ENCODE measurements around the gene ATP1A2. TPM values are rescaled to one million over a fixed set of nuclear protein-coding genes. Genes with fewer than 3 reads are reported as not detected.

Gene ATP1A2
- total RNA-seq, 1 experiment from 2014 or later: 23.2 TPM

DNA sequence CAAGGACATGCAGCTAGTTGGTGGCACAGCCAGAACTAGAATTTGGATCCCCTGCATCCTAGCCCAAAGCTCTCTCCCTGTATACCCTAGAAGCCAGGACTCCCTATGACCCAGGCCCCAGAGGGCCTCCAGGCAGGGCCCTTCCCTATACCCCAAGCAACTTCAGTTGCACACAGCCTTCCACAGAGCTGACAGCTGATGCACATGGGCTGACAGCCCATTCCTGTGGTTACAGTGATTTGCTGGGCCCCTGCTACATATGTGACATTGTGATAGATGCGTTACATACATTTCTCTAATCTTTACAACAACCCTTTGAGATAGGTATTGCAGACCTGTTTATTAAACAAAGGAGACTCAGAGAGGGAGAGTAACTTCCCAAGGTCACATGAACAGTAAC lies 5.8 kb downstream of the ATP1A2 start:
- H3K4me1 Mint-ChIP-seq: peaks cover 35% of the 10 kb centered on the region
- ChIA-PET CTCF (no interaction called here), POLR2A (interaction anchor here (0.5 kb wide), 1 partner anchor 153 kb away, joined by 5 read pairs; no protein-coding TSS in a partner anchor)
- ATAC-seq (no peak), DNase-seq (ENCODE audit: low spot score) (no peak)
- H3K9me3 Mint-ChIP-seq: no peaks in the 10 kb centered on the region
- H3K27ac Mint-ChIP-seq: no peak overlapping the region
- no peak for TF ChIP-seq ZNF671 (CRISPR knock-in tag; IDR thresholded peaks at IDR 0.05)
- TF ChIP-seq GABPB1 (CRISPR knock-in tag; IDR thresholded peaks at IDR 0.05): no peak
- no peak for TF ChIP-seq CREB1 (CRISPR knock-in tag; IDR thresholded peaks at IDR 0.05)
- no peaks in the 10 kb centered on the region for H3K27me3 Mint-ChIP-seq (ENCODE audit: low read depth)
- H3K36me3 Mint-ChIP-seq: peaks cover 16% of the 10 kb centered on the region
- no peak overlapping the region for H3K4me3 Mint-ChIP-seq

DNA sequence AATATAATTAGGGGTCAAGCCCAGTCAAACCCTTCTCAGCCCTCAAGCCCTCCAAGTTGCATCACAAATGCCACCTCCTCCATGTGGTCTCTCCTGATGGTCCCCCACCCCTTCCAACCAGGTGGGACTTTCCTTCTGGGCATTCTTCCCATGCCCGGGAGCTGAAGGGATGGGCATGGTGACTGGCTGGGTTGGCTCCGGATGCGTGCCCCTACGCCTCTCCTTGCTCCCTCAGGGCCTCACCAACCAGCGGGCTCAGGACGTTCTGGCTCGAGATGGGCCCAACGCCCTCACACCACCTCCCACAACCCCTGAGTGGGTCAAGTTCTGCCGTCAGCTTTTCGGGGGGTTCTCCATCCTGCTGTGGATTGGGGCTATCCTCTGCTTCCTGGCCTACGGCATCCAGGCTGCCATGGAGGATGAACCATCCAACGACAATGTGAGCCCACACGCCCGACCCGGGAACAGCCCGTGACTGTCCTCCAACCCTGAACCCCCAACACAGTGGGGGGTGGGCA lies 7.5 kb downstream of the ATP1A2 start:
- ChIA-PET CTCF (interaction anchor here (0.8 to 1.6 kb wide), 4 partner anchors 19 to 37 kb away, joined by 4 to 7 read pairs (median 5); no protein-coding TSS in a partner anchor), POLR2A (no interaction called here)
- no peak overlapping the region for H3K4me3 Mint-ChIP-seq

DNA sequence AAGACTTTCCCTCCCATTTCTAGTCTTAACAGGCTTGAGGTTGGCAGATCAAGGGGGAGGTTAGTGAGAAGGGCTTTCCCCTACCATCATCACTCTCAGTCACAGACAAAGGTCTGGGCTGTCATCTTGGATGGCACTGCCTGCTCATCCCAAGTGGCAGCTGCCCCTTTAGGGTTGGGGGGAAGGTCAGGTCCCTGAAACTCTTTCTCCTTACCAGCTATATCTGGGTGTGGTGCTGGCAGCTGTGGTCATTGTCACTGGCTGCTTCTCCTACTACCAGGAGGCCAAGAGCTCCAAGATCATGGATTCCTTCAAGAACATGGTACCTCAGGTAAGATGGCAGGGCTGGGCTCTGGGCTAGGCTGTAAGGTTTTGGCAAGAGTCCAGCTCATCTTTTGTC lies 8.2 kb downstream of the ATP1A2 start:
- ChIA-PET CTCF (interaction anchor here (1.0 to 2.2 kb wide), 6 partner anchors 8 to 96 kb away, joined by 3 to 35 read pairs (median 4); partner anchors contain the start of gene ATP1A2), POLR2A (interaction anchor here (1.0 kb wide), 1 partner anchor 8 kb away, joined by 4 read pairs; the partner anchor contains the start of gene ATP1A2)
- H3K9me3 Mint-ChIP-seq: no peaks in the 10 kb centered on the region
- H3K27ac Mint-ChIP-seq: no peak overlapping the region
- peaks cover 13% of the 10 kb centered on the region for H3K4me1 Mint-ChIP-seq
- no peaks in the 10 kb centered on the region for H3K27me3 Mint-ChIP-seq (ENCODE audit: low read depth)
- ATAC-seq (no peak), DNase-seq (ENCODE audit: low spot score) (no peak)
- no peak overlapping the region for H3K4me3 Mint-ChIP-seq
- H3K36me3 Mint-ChIP-seq: peaks cover 34% of the 10 kb centered on the region
- TF ChIP-seq ZNF416 (CRISPR knock-in tag; IDR thresholded peaks at IDR 0.05): no peak
- no peak for TF ChIP-seq SMAD4 (CRISPR knock-in tag; IDR thresholded peaks at IDR 0.05)
- TF ChIP-seq, protein P1, sequence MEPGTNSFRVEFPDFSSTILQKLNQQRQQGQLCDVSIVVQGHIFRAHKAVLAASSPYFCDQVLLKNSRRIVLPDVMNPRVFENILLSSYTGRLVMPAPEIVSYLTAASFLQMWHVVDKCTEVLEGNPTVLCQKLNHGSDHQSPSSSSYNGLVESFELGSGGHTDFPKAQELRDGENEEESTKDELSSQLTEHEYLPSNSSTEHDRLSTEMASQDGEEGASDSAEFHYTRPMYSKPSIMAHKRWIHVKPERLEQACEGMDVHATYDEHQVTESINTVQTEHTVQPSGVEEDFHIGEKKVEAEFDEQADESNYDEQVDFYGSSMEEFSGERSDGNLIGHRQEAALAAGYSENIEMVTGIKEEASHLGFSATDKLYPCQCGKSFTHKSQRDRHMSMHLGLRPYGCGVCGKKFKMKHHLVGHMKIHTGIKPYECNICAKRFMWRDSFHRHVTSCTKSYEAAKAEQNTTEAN (CRISPR knock-in tag; IDR thresholded peaks at IDR 0.05): no peak
- TF ChIP-seq PRRX2 (CRISPR knock-in tag; IDR thresholded peaks at IDR 0.05): no peak
- no peak for TF ChIP-seq NR1H2 (CRISPR knock-in tag; IDR thresholded peaks at IDR 0.05)
- TF ChIP-seq, protein P2, sequence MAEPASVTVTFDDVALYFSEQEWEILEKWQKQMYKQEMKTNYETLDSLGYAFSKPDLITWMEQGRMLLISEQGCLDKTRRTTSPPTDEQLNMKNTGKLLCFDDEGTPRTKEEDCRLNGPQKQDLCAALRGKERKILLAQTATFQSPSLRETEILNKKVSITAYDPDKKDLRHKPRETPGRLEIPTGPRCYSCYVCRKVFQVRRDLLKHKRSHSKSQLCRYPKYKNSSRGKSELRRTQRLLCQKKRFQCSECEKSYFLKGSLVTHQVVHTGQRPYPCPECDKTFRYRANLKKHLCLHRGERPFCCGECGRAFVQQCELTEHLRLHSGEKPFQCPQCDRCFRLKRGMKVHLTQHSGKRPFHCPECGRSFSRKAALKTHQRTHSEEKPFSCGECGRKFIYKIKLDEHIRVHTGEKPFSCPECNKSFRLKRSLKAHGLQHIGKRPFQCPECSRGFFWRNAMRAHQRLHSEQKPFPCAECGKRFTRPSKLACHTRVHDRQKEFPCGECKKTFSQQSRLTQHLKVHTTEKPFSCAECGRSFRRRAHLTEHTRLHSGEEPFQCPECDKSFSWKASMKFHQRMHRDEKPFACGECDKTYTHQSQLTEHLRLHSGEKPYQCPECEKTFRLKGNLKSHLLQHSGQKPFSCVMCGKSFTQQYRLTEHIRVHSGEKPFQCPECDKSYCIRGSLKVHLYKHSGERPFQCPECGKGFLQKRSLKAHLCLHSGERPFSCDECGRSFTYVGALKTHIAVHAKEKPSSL (CRISPR knock-in tag; conservative IDR thresholded peaks at IDR 0.05): no peak
- TF ChIP-seq, protein P3, sequence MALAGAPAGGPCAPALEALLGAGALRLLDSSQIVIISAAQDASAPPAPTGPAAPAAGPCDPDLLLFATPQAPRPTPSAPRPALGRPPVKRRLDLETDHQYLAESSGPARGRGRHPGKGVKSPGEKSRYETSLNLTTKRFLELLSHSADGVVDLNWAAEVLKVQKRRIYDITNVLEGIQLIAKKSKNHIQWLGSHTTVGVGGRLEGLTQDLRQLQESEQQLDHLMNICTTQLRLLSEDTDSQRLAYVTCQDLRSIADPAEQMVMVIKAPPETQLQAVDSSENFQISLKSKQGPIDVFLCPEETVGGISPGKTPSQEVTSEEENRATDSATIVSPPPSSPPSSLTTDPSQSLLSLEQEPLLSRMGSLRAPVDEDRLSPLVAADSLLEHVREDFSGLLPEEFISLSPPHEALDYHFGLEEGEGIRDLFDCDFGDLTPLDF (CRISPR knock-in tag; IDR thresholded peaks at IDR 0.05): no peak
- TF ChIP-seq, protein P4, sequence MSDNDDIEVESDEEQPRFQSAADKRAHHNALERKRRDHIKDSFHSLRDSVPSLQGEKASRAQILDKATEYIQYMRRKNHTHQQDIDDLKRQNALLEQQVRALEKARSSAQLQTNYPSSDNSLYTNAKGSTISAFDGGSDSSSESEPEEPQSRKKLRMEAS (CRISPR knock-in tag; IDR thresholded peaks at IDR 0.05): no peak
- no peak for TF ChIP-seq RORB (CRISPR knock-in tag; IDR thresholded peaks at IDR 0.05)
- TF ChIP-seq SMAD3 (CRISPR knock-in tag; IDR thresholded peaks at IDR 0.05; ENCODE audit: borderline replicate concordance): no peak
- TF ChIP-seq, protein P5, sequence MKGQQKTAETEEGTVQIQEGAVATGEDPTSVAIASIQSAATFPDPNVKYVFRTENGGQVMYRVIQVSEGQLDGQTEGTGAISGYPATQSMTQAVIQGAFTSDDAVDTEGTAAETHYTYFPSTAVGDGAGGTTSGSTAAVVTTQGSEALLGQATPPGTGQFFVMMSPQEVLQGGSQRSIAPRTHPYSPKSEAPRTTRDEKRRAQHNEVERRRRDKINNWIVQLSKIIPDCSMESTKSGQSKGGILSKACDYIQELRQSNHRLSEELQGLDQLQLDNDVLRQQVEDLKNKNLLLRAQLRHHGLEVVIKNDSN (CRISPR knock-in tag; IDR thresholded peaks at IDR 0.05): no peak
- TF ChIP-seq, protein P6, sequence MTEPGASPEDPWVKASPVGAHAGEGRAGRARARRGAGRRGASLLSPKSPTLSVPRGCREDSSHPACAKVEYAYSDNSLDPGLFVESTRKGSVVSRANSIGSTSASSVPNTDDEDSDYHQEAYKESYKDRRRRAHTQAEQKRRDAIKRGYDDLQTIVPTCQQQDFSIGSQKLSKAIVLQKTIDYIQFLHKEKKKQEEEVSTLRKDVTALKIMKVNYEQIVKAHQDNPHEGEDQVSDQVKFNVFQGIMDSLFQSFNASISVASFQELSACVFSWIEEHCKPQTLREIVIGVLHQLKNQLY (CRISPR knock-in tag; IDR thresholded peaks at IDR 0.05): no peak
- no peak for TF ChIP-seq ZNF219 (CRISPR knock-in tag; IDR thresholded peaks at IDR 0.05; ENCODE audit: borderline replicate concordance)
- TF ChIP-seq, protein P7, sequence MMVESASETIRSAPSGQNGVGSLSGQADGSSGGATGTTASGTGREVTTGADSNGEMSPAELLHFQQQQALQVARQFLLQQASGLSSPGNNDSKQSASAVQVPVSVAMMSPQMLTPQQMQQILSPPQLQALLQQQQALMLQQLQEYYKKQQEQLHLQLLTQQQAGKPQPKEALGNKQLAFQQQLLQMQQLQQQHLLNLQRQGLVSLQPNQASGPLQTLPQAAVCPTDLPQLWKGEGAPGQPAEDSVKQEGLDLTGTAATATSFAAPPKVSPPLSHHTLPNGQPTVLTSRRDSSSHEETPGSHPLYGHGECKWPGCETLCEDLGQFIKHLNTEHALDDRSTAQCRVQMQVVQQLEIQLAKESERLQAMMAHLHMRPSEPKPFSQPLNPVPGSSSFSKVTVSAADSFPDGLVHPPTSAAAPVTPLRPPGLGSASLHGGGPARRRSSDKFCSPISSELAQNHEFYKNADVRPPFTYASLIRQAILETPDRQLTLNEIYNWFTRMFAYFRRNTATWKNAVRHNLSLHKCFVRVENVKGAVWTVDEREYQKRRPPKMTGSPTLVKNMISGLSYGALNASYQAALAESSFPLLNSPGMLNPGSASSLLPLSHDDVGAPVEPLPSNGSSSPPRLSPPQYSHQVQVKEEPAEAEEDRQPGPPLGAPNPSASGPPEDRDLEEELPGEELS (CRISPR knock-in tag; IDR thresholded peaks at IDR 0.05): no peak
- TF ChIP-seq HMGA2 (CRISPR knock-in tag; IDR thresholded peaks at IDR 0.05): no peak

More for the DNA sequence above, 7.5 kb downstream of the ATP1A2 start:
- Mint-ChIP-seq H3K27me3 (ENCODE audit: low read depth) (no peaks in the 10 kb centered on the region), H3K36me3 (peaks cover 28% of the 10 kb centered on the region), H3K27ac (no peak overlapping the region), H3K9me3 (no peaks in the 10 kb centered on the region), H3K4me1 (peaks cover 20% of the 10 kb centered on the region)
- DNase-seq (ENCODE audit: low spot score) (no peak), ATAC-seq (no peak)
- no peak for TF ChIP-seq MYBL2 (CRISPR knock-in tag; IDR thresholded peaks at IDR 0.05)
- TF ChIP-seq MXD4 (CRISPR knock-in tag; IDR thresholded peaks at IDR 0.05; ENCODE audit: borderline replicate concordance): no peak
- TF ChIP-seq, protein P8, sequence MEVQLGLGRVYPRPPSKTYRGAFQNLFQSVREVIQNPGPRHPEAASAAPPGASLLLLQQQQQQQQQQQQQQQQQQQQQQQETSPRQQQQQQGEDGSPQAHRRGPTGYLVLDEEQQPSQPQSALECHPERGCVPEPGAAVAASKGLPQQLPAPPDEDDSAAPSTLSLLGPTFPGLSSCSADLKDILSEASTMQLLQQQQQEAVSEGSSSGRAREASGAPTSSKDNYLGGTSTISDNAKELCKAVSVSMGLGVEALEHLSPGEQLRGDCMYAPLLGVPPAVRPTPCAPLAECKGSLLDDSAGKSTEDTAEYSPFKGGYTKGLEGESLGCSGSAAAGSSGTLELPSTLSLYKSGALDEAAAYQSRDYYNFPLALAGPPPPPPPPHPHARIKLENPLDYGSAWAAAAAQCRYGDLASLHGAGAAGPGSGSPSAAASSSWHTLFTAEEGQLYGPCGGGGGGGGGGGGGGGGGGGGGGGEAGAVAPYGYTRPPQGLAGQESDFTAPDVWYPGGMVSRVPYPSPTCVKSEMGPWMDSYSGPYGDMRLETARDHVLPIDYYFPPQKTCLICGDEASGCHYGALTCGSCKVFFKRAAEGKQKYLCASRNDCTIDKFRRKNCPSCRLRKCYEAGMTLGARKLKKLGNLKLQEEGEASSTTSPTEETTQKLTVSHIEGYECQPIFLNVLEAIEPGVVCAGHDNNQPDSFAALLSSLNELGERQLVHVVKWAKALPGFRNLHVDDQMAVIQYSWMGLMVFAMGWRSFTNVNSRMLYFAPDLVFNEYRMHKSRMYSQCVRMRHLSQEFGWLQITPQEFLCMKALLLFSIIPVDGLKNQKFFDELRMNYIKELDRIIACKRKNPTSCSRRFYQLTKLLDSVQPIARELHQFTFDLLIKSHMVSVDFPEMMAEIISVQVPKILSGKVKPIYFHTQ (CRISPR knock-in tag; IDR thresholded peaks at IDR 0.05): no peak

Data from WTC11 (cell line).